Activated CD8-positive, alpha-beta memory T cell treated with anti-CD3 and anti-CD28 coated beads, Interleukin-2, amount 50 U/mL, for 24 hours (primary cell): ENCODE data around the gene SAMD7.

Source experiments
- DNase-seq: peaks from one replicate; pipeline ENCODE4 v3.0.0-alpha.2; 2020; ENCODE audit errors: extremely low read depth

Gene SAMD7, protein sequence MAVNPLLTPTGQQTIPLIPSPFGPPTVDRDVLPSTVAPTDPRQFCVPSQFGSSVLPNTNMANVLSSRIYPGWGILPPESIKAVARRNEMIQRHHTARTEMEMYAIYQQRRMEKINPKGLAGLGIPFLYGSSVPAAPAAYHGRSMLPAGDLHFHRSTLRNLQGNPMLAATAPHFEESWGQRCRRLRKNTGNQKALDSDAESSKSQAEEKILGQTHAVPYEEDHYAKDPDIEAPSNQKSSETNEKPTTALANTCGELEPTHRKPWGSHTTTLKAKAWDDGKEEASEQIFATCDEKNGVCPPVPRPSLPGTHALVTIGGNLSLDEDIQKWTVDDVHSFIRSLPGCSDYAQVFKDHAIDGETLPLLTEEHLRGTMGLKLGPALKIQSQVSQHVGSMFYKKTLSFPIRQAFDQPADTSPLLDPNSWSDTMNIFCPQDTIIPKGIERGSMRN

DNA sequence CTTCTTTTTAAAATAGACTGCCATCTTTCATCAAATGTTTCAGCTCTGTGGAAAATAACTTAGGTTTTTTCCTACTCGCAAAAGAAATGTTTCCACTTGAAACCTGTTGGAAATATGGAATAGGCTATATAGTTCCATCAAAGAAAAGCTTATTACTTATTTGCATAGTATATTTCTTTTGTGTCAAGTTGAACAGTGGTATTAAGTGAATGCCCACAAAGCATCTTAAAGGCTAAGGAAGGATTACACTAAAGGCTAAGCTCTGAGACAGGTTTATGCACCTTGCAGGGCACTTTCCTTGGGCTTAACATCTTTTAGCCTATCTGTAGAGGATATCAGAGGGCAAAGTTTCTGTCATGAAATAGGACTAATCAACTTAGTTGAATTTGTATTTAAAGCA is at the start of gene SAMD7:
Gene SAMD7 (plus strand): TSS at position 301 of the 400 bp plus-strand sequence. CDS start 7,927 bp downstream, outside the sequence.
- DNase-seq = no peak

DNA sequence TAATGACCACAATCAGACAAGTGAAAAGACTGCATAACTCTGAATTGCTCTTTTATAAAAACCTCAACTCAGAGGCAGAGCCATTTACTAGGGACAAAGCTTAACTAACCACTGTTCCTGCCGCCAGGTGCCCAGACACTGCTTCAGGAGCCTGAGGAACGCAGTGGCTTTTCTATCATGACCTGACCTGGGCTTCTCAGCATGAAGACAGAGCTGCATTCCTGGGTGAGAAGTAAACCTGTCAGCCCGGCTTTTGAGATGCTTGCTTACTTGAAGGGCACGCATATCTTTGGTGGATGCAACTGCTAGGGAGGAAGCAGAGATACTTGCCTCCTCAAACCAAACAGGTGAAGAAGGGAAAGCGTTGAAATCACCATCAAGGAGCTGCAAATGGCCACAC is 49.5 kb upstream of the SAMD7 start:
- DNase-seq = no peak

DNA sequence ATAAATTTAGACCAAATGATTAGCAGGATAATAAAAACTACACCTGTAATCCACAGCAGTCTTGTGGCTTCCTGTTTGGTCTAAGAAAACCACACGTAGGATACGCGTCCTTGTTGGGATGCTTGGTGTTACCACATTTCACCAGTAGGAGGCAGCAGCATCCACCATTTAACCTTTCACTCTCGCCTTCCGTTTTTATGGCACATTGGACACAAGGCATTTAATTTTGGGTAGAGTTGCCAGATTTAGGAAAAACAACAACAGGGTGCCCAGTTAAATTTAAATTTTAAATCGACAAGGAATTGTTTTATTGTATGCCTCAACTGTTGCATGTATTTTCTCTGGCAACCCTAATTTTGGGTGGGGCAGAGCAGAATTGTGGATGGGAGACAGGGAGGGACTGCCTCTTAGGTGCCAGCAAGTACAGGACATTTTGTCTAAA is 47.9 kb upstream of the SAMD7 start:
- DNase-seq = peak; percentile 12

DNA sequence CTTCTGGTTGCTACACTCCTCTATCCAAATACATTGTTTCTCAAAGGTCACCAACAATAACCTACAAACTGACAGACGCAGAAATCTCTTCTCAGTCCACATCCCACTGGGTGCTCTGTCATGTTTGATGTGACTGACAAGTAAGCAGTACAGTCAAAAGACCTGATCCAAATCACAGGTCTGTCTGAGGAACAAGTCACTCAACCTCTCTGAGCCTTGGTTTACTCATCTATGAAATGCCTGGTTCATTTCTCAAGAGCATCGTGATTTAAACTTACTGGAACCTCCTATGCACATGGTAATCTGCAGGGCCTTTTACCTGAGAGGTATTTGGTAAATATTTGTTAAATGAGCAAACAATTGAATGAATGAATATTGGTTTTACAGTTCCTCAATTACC is 47.1 kb upstream of the SAMD7 start:
- DNase-seq = no peak

DNA sequence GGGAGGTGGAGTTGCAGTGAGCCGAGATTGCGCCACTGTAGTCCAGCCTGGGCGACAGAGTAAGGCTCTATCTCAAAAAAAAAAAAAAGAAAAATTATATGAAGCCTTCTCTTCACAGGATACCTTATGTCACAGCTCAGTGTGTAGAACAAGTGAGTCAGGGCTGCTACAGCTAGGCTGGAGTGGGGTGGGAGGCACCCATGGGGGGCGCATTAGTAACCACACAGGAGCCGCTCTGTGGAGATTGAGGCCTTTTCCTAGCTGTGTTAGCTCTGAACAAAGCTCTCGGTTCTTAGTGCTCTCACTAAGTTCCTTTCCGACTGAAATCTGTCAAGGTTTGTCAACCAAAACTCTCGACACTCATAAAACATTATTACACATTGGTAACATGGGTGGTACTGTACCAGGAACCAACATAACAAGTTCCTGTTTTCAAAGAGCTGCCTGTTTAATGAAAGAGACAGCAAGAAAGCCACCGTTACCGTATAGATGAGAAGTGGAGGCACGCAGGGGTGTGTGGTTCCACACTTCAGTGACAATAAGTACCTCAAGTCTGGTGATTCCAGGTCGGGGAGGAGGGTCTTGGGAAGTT is 46.1 kb upstream of the SAMD7 start:
- no peak for DNase-seq

DNA sequence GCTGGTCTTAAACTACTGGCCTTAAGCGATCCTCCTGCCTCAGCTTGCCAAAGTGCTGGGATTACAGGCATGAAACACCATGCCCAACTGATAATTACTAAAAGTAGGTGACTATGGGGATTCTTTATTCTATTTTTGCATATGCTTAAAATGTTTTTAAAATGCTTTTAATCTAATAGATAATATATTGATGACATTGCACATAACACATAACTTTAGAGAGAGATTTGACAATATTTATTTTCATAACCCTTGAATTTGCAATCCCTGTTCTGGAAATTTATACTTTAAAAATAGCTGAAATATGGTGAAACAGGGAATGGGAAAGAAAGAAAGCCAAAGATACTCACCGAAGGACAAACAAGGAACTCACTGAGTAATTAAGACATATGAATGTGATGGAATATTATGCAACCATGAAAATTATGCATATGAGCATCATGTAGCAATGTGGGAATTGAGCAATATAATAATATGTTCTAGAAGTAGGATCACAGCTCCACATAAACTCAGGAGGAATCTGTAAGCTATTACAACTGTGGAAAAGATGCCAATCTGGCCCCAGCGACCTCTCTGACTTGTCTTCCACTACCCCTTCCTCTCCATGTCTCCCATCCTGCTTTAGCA is 43.7 kb upstream of the SAMD7 start:
- no peak for DNase-seq

DNA sequence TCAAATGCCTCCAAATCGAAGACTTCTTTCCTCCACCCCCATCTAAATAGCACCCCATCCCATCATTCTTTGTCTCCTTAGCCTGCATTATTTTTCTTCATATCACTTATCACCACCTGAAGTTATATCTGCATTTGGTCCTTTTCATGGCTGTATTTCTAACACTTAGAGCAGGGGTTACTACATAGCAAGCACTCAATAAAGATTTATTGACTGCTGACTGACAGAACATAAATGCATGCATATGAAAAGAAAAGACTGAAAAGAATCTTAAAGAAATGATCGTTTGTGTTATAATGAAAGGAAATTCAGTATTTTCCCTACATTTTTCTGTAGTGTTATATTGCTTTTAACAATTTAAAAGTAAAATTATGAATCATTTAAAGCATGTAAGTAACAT is 43.0 kb upstream of the SAMD7 start:
- no peak for DNase-seq

DNA sequence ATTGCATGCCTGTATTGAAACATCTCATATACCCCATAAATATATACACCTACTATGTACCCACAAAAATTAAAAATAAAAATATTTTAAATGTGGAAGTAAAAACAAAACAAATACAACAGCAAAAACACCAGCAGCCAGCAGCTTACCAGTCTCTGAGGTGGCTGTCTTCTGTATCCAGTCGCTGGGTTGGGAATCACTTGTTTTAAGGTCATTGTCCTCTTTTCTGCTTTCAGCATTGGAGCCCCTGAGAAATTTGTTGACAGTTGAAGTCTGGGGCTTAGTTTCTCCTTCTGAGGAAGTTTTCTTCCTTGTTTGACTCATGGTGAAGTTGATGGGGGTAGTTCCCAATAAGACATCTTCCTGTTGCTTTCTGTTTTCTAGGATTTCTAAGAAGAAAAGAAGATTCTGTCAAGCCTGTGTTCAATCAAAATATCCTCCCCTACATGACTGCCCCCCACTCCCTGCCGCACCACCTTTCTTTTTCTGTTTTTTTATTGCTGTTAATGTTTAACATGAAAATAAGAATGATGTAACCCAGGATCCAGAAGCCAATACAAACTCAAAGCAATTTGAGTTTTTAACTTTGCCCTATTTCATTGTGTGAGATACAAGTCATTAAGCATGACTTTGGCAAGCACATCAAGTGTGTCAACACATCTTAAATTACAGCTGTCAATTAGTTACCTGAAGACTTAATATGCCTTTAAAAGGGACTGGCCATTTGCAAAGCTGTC is 41.7 kb upstream of the SAMD7 start, which contains the start of gene LRRC31:
Gene LRRC31 (minus strand): TSS at position 452 of the 737 bp plus-strand sequence. CDS start 128 bp downstream, at position 324.
- DNase-seq = no peak

DNA sequence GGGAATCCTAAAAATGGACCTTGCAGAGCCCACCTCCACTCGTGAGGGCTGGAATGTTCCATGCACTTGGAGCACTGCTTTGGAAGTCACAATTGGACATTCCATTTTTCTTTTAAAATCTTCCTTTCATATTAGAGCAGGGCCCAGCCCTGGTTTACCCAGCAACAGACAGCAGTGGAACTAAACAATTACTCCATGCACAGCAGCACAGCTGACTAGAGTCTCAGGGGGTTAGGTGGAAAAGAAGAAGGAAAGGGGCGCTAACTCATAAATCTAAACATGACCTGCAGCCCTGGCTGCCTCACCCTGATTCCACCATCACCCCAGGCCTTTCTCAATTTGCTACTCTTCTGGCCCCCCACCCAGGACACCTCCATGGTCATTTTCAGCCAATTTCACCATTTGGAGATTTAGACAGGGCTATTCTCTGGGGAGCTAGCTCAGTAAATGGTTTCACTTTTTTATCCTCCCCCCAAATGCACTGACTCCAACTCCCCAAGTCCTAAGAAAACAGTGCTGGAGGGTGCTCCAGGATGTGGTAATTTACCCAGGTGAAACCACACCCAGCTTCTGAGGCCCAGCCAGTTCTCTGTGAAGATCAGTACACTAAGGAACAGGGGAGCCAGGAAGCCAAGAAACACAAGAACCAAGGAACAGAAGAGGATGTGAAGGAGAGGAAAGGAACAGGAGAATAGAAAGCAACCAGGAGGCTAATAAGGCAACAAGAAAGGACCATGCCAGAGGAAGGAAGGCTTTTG is 40.1 kb upstream of the SAMD7 start:
- no peak for DNase-seq

DNA sequence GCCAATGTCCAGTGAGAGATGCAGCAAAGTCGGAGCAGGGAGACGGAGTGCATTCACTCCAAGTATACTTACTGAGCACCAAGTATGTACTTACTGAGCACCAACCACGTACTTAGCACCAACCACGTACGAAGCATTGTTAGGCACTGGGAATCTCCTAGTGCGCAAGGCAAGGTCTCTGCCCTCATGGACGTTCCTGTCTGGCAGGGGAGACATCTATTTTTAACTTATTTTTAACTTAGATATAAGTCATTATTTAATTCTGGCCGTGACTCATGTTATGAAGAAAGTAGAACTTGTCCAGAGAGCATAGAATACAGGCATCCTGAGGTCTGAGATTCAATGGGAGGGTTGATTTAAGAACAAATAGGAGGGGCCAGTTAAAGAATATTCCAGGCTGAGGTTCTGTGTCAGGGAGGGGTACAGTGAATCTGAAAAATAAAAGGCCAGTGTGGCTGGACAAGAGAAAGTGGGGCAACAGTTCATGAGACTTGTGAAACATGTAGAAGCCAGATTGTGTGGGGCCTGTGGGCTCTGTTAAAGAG is 32.3 kb upstream of the SAMD7 start:
- no peak for DNase-seq

DNA sequence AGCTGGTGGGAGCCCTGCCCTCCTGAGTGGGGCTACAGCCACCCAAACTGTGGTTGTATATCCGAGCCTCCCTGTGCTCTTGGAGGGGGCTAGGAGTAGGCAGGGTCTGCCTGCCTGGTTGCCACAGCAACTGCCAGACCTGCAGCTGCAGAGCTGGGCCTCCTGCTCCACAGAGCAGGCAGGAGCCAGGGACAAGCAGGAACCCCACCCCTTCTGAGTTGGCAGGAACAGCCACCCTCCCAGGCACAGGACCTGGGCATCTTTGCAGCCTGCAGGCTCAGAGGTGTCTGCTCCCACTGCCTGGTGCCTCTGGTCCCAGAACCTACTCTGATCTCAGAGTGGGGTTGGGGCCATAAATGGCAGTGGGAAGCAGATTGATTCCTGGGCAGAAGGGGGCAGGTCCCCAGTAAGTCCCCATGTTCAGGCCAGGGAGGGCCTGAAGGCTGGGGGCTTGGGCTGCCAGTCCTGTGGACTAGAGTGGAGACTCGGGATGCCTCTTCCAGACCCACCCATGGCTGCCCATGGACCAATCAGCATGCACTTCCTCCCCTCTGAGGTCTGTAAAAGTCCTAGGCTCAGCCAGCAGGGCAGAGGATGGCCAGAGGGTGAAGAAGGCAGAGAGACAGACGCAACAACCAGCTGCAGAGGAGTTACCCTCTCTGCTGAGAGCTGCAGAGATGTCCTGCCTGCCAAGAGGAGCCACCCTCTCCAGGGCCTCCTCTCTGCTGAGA is 31.4 kb upstream of the SAMD7 start:
- no peak for DNase-seq

DNA sequence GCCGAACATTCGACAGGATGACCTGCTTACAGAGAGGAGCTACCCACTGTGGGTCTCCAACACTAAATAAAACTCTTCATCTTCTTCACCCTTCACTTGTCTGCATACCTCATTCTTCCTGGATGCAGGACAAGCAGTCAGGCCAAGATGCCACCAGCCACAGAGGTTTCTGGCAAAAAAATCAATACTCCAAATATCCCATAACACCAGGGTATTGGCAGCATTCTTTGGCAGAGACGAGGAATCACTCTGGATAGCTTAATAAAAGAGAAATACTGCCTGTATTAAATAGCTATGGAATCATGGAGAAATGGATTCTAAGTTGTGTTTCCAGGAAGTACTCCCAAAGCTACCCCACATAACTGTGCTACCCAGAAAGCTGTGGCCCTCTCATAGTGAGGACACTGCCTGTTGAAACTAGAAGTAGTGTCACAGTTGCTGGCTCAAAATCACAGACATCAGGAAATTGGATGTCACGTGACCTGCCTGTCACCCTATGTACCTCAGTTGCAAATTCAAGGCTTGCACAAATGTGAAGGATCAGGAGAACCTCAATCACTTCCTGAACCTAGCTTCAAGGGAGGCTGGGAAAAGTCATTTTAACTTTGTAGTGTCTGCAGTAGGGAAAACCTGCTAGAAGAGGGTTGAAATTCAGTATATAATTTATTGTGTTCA is 30.7 kb upstream of the SAMD7 start:
- DNase-seq = no peak

DNA sequence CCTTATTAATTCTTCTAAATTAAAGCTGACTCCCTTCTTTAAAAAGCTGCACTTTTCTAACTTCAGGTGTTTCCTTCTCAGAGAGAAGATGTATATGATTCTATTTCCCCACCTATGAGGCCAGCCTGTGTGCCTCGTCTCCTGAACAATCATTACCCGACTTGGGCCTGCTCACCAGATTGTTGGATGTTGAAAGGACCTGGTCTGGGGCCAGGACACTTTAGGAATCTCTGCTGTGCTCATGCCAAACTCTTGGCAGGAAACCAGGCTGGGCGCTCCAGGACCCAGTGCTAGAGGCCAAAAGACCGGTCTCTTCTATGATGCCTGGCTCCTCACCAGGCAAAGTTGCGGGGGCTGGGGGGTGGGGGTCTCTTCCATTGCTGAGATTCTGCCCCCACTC is 24.7 kb upstream of the SAMD7 start:
- DNase-seq = no peak

DNA sequence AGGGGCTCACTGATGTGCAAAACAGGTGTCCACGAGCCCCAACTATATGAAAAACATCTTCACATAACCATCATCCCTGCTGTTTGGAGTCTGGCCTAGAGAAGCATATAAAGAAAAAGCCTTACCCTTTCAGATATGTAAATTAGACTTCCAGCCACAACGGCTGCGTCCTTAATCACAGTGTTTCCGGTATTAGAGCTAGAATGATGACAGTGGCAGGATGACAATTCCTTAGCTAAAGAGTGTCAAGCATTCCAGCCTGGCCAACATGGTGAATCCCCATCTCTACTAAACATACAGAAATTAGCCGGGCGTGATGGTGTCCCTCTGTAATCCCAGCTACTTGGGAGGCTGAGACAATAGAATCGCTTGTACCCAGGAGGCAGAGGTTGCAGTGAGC is 19.5 kb upstream of the SAMD7 start:
- no peak for DNase-seq

DNA sequence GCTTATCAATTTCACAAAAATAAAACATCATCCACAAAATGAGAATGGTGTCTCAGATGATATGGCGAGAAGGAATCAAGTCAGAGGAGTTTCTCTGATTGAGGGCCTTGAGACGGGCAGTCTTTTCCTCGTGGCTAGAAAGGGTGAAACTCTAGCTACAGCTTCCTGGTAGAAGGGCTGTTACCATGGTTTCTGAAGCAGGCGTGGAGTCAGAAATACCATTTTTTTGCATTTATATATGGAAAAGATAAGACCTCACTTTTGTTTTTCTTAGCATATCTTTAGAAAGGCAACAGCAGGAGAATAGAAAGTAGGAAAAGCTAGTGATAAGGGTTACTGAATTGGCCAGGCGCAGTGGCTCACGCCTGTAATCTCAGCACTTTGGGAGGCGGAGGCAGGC is 17.3 kb upstream of the SAMD7 start:
- DNase-seq = no peak

DNA sequence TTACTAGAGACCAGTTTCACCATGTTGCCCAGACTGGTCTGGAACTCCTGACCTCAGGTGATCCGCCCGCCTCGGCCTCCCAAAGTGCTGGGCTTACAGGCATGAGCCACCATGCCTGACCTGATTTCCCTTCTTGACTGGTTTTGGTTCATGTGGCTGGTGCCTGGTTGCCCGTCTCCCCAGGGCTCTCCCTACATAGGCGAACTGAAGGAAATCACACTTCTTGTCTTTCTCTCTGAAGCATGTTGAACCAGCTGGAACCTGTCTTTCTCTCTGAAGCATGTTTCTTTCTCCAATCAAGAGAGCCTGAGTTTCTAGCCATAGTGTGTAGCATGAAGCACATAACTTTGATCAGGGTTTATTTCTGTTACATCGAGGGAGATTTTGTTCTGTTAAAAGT is 16.3 kb upstream of the SAMD7 start:
- DNase-seq = no peak

DNA sequence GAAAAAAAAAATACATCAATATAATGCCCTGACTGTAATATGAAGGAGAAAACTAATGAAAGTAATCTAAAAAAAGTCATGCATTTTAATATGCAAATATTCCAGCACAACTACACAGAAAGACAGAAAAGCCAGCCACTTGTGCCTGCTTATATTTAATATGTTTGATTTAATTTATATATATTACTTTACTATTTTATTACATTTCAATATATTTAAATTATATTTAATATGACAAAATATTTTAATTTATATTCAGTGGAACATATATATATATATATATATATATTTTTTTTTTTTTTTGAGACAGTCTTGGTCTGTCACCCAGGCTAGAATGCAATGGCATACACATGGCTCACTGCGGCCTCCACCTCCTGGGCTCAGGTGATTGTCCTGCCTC is 14.1 kb upstream of the SAMD7 start:
- DNase-seq = no peak

DNA sequence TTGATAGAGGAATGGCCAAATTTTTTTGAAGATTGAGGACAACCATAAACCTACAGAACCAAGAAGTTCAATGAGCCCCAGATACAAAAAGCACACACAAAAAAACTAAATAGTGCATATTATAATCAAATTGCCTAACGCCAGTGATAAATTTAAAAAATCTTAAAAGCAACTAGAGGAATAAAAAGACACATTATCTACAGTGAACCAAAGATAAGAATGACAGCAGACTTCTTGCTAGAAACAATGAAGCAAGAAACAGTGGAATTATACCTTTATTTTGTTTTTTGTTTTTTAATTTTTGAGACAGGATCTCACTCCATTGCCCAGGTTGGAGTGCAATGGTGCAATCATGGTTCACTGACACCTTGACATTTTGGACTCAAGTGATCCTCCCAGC is 9.9 kb upstream of the SAMD7 start:
- DNase-seq = no peak

DNA sequence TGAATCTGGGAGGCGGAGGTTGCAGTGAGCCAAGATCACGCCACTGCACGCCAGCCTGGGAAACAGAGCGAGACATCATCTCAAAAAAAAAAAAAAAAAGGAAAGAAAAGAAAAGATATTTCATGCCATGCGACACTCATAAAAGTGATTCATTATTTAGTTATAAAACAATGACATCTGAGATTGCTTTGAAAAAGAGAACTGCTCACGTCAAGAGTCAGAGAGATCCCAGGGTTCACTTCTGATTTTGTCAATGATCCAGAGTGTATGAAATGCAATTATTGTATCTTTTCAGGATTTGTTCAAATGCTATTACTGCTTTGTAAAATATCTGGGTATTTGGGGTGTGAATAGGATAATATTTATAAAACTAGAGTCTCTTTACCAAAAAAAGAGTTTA is 6.0 kb upstream of the SAMD7 start:
- no peak for DNase-seq

DNA sequence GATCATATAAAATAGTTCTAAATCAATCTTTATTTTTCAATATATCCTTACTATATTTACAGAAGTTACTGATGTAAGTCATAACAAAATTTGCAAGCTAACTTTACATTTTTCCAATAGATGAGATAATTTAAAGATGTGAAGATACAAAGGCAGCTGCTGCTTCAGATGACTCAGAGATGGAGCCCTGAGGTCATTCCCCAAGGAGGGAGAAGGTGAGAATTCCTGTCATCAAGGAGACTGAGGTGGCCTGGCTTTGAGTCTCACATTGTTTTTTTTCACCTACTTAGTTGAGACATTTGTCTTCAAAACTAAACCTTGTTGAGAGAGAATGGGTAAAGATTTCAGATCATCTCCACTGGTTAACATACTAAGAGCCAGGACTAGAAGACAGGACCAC is 3.9 kb upstream of the SAMD7 start:
- no peak for DNase-seq
